Sigmoid colon (tissue), 7 donors: ENCODE measurements around the gene DPYSL3. TPM values are rescaled to one million over a fixed set of nuclear protein-coding genes. Genes with fewer than 3 reads are reported as not detected.

Experiments used
- DNase-seq: peaks from one replicate; pipeline ENCODE4 v3.0.0-alpha.2; 2019
- H3K27ac ChIP-seq, 4 donors: fragments of 200-600 bp; sonication (generic); one replicate each; pipeline ENCODE4 v1.5.1; 2016 to 2019; ENCODE audit warnings: mild to moderate bottlenecking in 1 of 4
- H3K27me3 ChIP-seq, 3 donors: fragments of 200-600 bp; sonication (generic); one replicate each; pipeline ENCODE4 v1.5.1; 2019; ENCODE audit warnings: mild to moderate bottlenecking in 1 of 3
- H3K36me3 ChIP-seq, 4 donors: fragments of 200-600 bp; sonication (generic); one replicate each; pipeline ENCODE4 v1.5.1; 2016 to 2019
- H3K4me1 ChIP-seq, 4 donors: fragments of 200-600 bp; sonication (generic); one replicate each; pipeline ENCODE4 v1.5.1; 2017 to 2019
- H3K4me3 ChIP-seq, 4 donors: fragments of 200-600 bp; sonication (generic); one replicate each; pipeline ENCODE4 v1.5.1; 2017 to 2019; ENCODE audit warnings: mild to moderate bottlenecking in 2 of 4, moderate library complexity in 1 of 4
- H3K9me3 ChIP-seq, 4 donors: fragments of 200-600 bp in 3 of 4; sonication (generic) in 3 of 4; one replicate each; pipeline versions ENCODE4 v1.5.1 to v1.6.1; 2013 to 2019
- EP300 ChIP-seq, 4 donors: sonication (generic); formaldehyde crosslinking; IDR thresholded peaks; one replicate each; pipeline ENCODE4 v1.6.1; 2017; ENCODE audit warnings: antibody characterized with exemption in 4 of 4
- POLR2A ChIP-seq, 2 donors: fragments of 450-650 bp; IDR thresholded peaks; one replicate each; pipeline ENCODE4 v1.6.1; 2016; ENCODE audit warnings: antibody characterized with exemption in 2 of 2, mild to moderate bottlenecking in 2 of 2, moderate library complexity in 2 of 2
- POLR2AphosphoS5 ChIP-seq, 4 donors: sonication (generic); formaldehyde crosslinking; IDR thresholded peaks; one replicate each; pipeline ENCODE4 v1.6.1; 2017; ENCODE audit warnings: antibody characterized with exemption in 4 of 4
- WGBS, 2 donors: extraction: QIAGEN DNeasy Blood & Tissue Kit; methylation state at CpG; one replicate each; pipeline ENCODE4 v1.1.7; 2013; 5-methylcytosine and 5-hydroxymethylcytosine counted together
- intact Hi-C: fragments of 100-400 bp; cut with DNase I; formaldehyde crosslinking; loops from one replicate; pipeline ENCODE4 v1.15.1; 2023
- polyA plus RNA-seq, 3 donors: library from polyadenylated mRNA; stranded (reverse); fragments of 200-250 nt; gene quantifications; one replicate each; pipeline ENCODE4 v1.2.3, GENCODE V29; 2013
- total RNA-seq, 4 donors: library from RNA; depleted of rRNA; stranded (reverse); fragments of >200 nt; gene quantifications; one replicate each; pipeline ENCODE4 v1.1.0, GENCODE V29; 2016
- TF ChIP-seq, protein P1 (sequence below), 4 experiments: fragments of 450-650 bp in 3 of 4; fragments of 200-600 bp in 1 of 4; IDR thresholded peaks; one replicate each; pipeline ENCODE4 v1.5.1; 2016 to 2019; ENCODE audit warnings: antibody characterized with exemption in 4 of 4, mild to moderate bottlenecking in 3 of 4, moderate library complexity in 2 of 4
- donor health status: healthy with polysubstance abuse.
- donor health status: Bipolar disorder and iron deficiency.
- donor health status: healthy.

Gene DPYSL3
- total and polyA plus RNA-seq, 7 donors = 4.2 to 343 (median 149) TPM

DNA sequence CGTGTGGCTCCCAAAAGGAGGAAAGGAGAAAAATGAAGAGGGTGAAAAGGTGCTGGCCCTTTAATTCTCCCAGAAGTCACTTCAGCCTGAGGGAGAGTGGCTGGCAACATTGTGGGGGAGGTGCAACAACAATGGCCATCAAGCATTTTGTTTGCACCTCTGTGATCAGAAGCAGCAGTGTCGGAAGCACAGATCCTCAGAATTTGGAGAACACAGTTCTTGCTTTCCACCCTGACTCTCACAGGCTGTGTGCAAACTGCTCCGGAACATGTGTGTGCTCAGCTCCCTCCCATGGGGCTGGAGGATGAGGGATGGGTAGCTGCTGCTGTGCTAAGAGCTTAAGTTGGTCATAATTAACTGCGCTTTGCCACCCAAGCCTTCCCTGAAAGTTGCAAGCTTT, 127.1 kb downstream of the DPYSL3 start:
- Histone ChIP-seq H3K27ac (peak overlapping the region in 3 of 4 donors; percentile 10 to 51 (median 49)), H3K36me3 (no peaks in the 10 kb centered on the region), H3K4me1 (peaks cover 0 to 19% (median 5%) of the 10 kb centered on the region in 4 donors), H3K27me3 (no peaks in the 10 kb centered on the region), H3K9me3 (no peaks in the 10 kb centered on the region), H3K4me3 (peak overlapping the region; percentile 7 to 44 (median 34))
- no peak for TF ChIP-seq EP300 (IDR thresholded peaks at IDR 0.05)
- TF ChIP-seq POLR2AphosphoS5 (IDR thresholded peaks at IDR 0.05) = no peak
- TF ChIP-seq, protein P1, sequence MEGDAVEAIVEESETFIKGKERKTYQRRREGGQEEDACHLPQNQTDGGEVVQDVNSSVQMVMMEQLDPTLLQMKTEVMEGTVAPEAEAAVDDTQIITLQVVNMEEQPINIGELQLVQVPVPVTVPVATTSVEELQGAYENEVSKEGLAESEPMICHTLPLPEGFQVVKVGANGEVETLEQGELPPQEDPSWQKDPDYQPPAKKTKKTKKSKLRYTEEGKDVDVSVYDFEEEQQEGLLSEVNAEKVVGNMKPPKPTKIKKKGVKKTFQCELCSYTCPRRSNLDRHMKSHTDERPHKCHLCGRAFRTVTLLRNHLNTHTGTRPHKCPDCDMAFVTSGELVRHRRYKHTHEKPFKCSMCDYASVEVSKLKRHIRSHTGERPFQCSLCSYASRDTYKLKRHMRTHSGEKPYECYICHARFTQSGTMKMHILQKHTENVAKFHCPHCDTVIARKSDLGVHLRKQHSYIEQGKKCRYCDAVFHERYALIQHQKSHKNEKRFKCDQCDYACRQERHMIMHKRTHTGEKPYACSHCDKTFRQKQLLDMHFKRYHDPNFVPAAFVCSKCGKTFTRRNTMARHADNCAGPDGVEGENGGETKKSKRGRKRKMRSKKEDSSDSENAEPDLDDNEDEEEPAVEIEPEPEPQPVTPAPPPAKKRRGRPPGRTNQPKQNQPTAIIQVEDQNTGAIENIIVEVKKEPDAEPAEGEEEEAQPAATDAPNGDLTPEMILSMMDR (IDR thresholded peaks at IDR 0.05) = no peak
- no peak for TF ChIP-seq POLR2A (IDR thresholded peaks at IDR 0.05)
- intact Hi-C loops = no loop called here
- no peak for DNase-seq
- 71 to 73% methylated on average over 4 of the region's 4 CpGs for WGBS, 2 donors

DNA sequence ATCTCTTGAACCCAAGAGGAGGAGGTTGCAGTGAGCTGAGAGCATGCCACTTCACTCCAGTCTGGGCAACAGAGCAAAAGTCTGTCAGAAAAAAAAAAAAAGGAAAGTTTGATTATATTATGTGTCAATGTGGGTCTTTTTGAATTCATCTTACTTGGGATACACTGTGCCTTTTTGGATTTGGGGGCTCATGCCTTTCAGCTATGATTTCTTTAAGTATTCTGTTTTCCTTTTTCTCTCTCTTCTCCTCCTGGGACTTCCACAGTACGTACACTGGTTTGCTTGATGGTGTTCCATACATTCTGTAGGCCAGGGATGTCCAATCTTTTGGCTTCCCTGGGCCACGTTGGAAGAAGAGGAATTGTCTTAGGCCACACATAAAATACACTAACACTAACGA, 128.3 kb downstream of the DPYSL3 start:
- no peak for DNase-seq
- H3K4me3 ChIP-seq = no peak overlapping the region
- 87 to 90% methylated on average over 3 of the region's 3 CpGs for WGBS, 2 donors
- peaks cover 0 to 14% (median 5%) of the 10 kb centered on the region in 4 donors for H3K4me1 ChIP-seq
- H3K27ac ChIP-seq = no peak overlapping the region
- no peaks in the 10 kb centered on the region for H3K27me3 ChIP-seq
- H3K36me3 ChIP-seq = no peaks in the 10 kb centered on the region
- intact Hi-C loops = no loop called here
- no peaks in the 10 kb centered on the region for H3K9me3 ChIP-seq
- TF ChIP-seq EP300 (IDR thresholded peaks at IDR 0.05) (no peak), POLR2AphosphoS5 (IDR thresholded peaks at IDR 0.05) (no peak)
- TF ChIP-seq, protein P1 (IDR thresholded peaks at IDR 0.05) = no peak

- no peaks in the 10 kb centered on the region for H3K36me3 ChIP-seq
- DNase-seq = no peak
- H3K9me3 ChIP-seq = no peaks in the 10 kb centered on the region
- WGBS, 2 donors = 87 to 90% methylated on average over 1 of the region's 1 CpG
- no peak overlapping the region for H3K4me3 ChIP-seq
- H3K27ac ChIP-seq = no peak overlapping the region
- no peaks in the 10 kb centered on the region for H3K27me3 ChIP-seq
- TF ChIP-seq EP300 (IDR thresholded peaks at IDR 0.05) = no peak
- H3K4me1 ChIP-seq = no peaks in the 10 kb centered on the region
- intact Hi-C loops = no loop called here
These were observed 132.2 kb downstream of the DPYSL3 start for GRCh38 chr5:147377682-147378081.

DNA sequence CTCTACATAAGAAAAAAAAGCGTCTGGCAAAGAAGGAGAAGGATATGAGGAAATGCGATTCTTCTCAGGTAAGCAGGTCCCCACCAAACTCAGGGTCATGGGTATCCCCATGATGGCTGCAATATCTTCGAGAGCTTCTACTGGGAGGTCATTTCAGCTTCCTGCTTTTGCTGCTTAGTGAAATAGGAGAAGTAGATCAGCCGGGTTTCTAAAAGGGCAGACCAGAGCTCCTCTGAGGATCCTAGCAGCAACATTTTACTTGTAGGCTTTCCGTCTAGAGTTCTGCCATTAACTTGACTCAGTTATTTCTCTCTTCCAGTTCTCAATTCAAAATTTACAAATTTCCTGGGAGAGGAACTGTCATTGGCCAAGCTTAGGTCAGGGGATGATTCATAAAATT, 134.7 kb downstream of the DPYSL3 start:
- no peak overlapping the region for H3K4me3 ChIP-seq
- no peaks in the 10 kb centered on the region for H3K27me3 ChIP-seq
- 78 to 80% methylated on average over 5 of the region's 5 CpGs for WGBS, 2 donors
- TF ChIP-seq, protein P1 (IDR thresholded peaks at IDR 0.05) = no peak
- TF ChIP-seq EP300 (IDR thresholded peaks at IDR 0.05) (no peak), POLR2A (IDR thresholded peaks at IDR 0.05) (no peak), POLR2AphosphoS5 (IDR thresholded peaks at IDR 0.05) (no peak)
- intact Hi-C loops = no loop called here
- no peak for DNase-seq
- H3K36me3 ChIP-seq = no peaks in the 10 kb centered on the region
- no peaks in the 10 kb centered on the region for H3K9me3 ChIP-seq
- H3K4me1 ChIP-seq = peaks cover 0 to 4% (median 0%) of the 10 kb centered on the region in 4 donors
- no peak overlapping the region for H3K27ac ChIP-seq

- no peaks in the 10 kb centered on the region for H3K9me3 ChIP-seq
- intact Hi-C loops = no loop called here
- TF ChIP-seq, protein P1 (IDR thresholded peaks at IDR 0.05) = no peak
- no peak for TF ChIP-seq POLR2A (IDR thresholded peaks at IDR 0.05)
- no peak for TF ChIP-seq EP300 (IDR thresholded peaks at IDR 0.05)
- TF ChIP-seq POLR2AphosphoS5 (IDR thresholded peaks at IDR 0.05) = no peak
- no peaks in the 10 kb centered on the region for H3K27me3 ChIP-seq
- no peak for DNase-seq
- WGBS, 2 donors = 80% methylated on average over 3 of the region's 3 CpGs
- H3K4me1 ChIP-seq = peaks cover 0 to 5% (median 0%) of the 10 kb centered on the region in 4 donors
- H3K36me3 ChIP-seq = no peaks in the 10 kb centered on the region
- no peak overlapping the region for H3K27ac ChIP-seq
- H3K4me3 ChIP-seq = no peak overlapping the region
These were observed 136.5 kb downstream of the DPYSL3 start for GRCh38 chr5:147373328-147373727.
